IMR-90 (cell line): ENCODE results near the gene CIAO3. TPM values are rescaled to one million over a fixed set of nuclear protein-coding genes. Genes with fewer than 3 reads are reported as not detected.

Experiments
- ATAC-seq: fragments of 200-7000 bp; cut with Tn5 transposase; 2 replicates; pipeline ENCODE4 v1.9.1; 2020; ENCODE audit warnings: low read depth, mild to moderate bottlenecking, moderate library complexity
- BruUV-seq: library from RNA; stranded (reverse); fragments of 400-500 nt; replicated peaks from 2 replicates; lab custom pipeline; 2021; lab: Mats Ljungman, UMichigan
- CTCF ChIA-PET: fragments of 300-600 bp; formaldehyde crosslinking; extraction: SDS; loops from one replicate; lab custom pipeline; 2021; ENCODE audit warnings: antibody characterized with exemption; lab: Yijun Ruan, JAX
- POLR2A ChIA-PET: fragments of 300-600 bp; sonication (Branson Sonifier 250); formaldehyde crosslinking; loops from one replicate; lab custom pipeline; 2022; ENCODE audit warnings: antibody characterized with exemption; ENCODE audit not compliant: unreplicated experiment; lab: Charles Lee
- DNase-seq: peaks from one replicate; pipeline ENCODE4 v3.0.0; 2013
- H2AFZ ChIP-seq: replicated peaks from 2 replicates; pipeline ENCODE3; 2013; ENCODE audit warnings: low read length, mild to moderate bottlenecking; ENCODE audit not compliant: poor library complexity
- H2AK5ac ChIP-seq: 2 replicates; pipeline ENCODE4 v1.6.1; 2013; ENCODE audit warnings: low read depth, low read length, inconsistent platforms
- H2AK9ac ChIP-seq: replicated peaks from 2 replicates; pipeline ENCODE3; 2013; ENCODE audit warnings: mild to moderate bottlenecking, low read depth, low read length, moderate library complexity; ENCODE audit not compliant: poor library complexity
- H2BK120ac ChIP-seq: 2 replicates; pipeline ENCODE4 v1.6.1; 2013; ENCODE audit warnings: low read depth, low read length, inconsistent platforms
- H2BK15ac ChIP-seq: 3 replicates; pipeline ENCODE4 v1.6.1; 2013; ENCODE audit warnings: low read depth, low read length, inconsistent platforms
- H2BK20ac ChIP-seq: 2 replicates; pipeline ENCODE4 v1.6.1; 2013; ENCODE audit warnings: low read depth, mild to moderate bottlenecking, inconsistent platforms, low read length, moderate library complexity
- H2BK5ac ChIP-seq: 2 replicates; pipeline ENCODE4 v1.6.1; 2013; ENCODE audit warnings: mild to moderate bottlenecking, low read depth, low read length, inconsistent platforms; ENCODE audit not compliant: poor library complexity, severe bottlenecking
- H3K14ac ChIP-seq: replicated peaks from 2 replicates; pipeline ENCODE4 v1.6.1; 2013; ENCODE audit warnings: low read depth, low read length, inconsistent platforms
- H3K18ac ChIP-seq: 2 replicates; pipeline ENCODE4 v1.6.1; 2013; ENCODE audit warnings: low read depth, low read length, control low read depth
- H3K23ac ChIP-seq: 2 replicates; pipeline ENCODE4 v1.6.1; 2013; ENCODE audit warnings: low read depth, low read length, inconsistent platforms
- H3K27ac ChIP-seq: 2 replicates; pipeline ENCODE4 v1.5.1; 2013; ENCODE audit warnings: mild to moderate bottlenecking, control low read depth, low read length; ENCODE audit not compliant: insufficient read depth
- H3K27me3 ChIP-seq: 2 replicates; pipeline ENCODE4 v1.6.1; 2013; ENCODE audit warnings: low read length; ENCODE audit not compliant: control insufficient read depth, insufficient read depth
- H3K36me3 ChIP-seq: 2 replicates; pipeline ENCODE4 v1.6.1; 2013; ENCODE audit warnings: low read length, mixed read lengths; ENCODE audit not compliant: control insufficient read depth, insufficient read depth
- H3K4ac ChIP-seq: 2 replicates; pipeline ENCODE4 v1.6.1; 2013; ENCODE audit warnings: low read depth, low read length, inconsistent platforms
- H3K4me1 ChIP-seq: 2 replicates; pipeline ENCODE4 v1.6.1; 2013; ENCODE audit warnings: low read length, mixed read lengths; ENCODE audit not compliant: control insufficient read depth, insufficient read depth
- H3K4me2 ChIP-seq: 2 replicates; pipeline ENCODE4 v1.6.1; 2013; ENCODE audit warnings: low read depth, mild to moderate bottlenecking, control low read depth, low read length, moderate library complexity
- H3K4me3 ChIP-seq: 2 replicates; pipeline ENCODE4 v1.5.1; 2013; ENCODE audit warnings: low read depth, mild to moderate bottlenecking, control low read depth, low read length, moderate library complexity; ENCODE audit not compliant: insufficient read depth
- H3K56ac ChIP-seq: 2 replicates; pipeline ENCODE4 v1.6.1; 2013; ENCODE audit warnings: low read length, inconsistent platforms; ENCODE audit not compliant: insufficient read depth; ENCODE audit errors: extremely low read depth
- H3K79me1 ChIP-seq, 2 experiments: 2 replicates each; pipeline ENCODE4 v1.6.1; 2013; ENCODE audit warnings: low read length in 2 of 2, inconsistent platforms in 1 of 2, low read depth in 1 of 2
- H3K9ac ChIP-seq: 2 replicates; pipeline ENCODE4 v1.6.1; 2013; ENCODE audit warnings: low read depth, low read length, control low read depth
- H3K9me1 ChIP-seq: 2 replicates; pipeline ENCODE4 v1.6.1; 2013; ENCODE audit warnings: low read length, inconsistent platforms; ENCODE audit not compliant: insufficient read depth
- H3K9me3 ChIP-seq: 2 replicates; pipeline ENCODE4 v1.6.1; 2013; ENCODE audit warnings: low read length; ENCODE audit not compliant: control insufficient read depth, insufficient read depth
- H4K20me1 ChIP-seq: 2 replicates; pipeline ENCODE4 v1.6.1; 2013; ENCODE audit warnings: low read length, inconsistent platforms; ENCODE audit not compliant: insufficient read depth
- H4K5ac ChIP-seq: 2 replicates; pipeline ENCODE4 v1.6.1; 2013; ENCODE audit warnings: mild to moderate bottlenecking, low read depth, low read length, control low read depth
- H4K8ac ChIP-seq, 2 experiments: 2 replicates each; pipeline ENCODE4 v1.6.1; 2013; ENCODE audit warnings: low read depth in 2 of 2, low read length in 2 of 2, control low read depth in 1 of 2, inconsistent platforms in 1 of 2
- H4K91ac ChIP-seq: 2 replicates; pipeline ENCODE4 v1.6.1; 2013; ENCODE audit warnings: low read depth, low read length, inconsistent platforms; ENCODE audit not compliant: insufficient read depth
- CHD1 ChIP-seq: IDR thresholded peaks from 2 replicates; pipeline ENCODE4 v1.6.1; 2012; ENCODE audit warnings: low read depth, low read length, improper control_type of control experiment
- FOS ChIP-seq: fragments of 150-350 bp; IDR thresholded peaks from 2 replicates; pipeline ENCODE4 v1.6.1; 2016; ENCODE audit warnings: low read depth, low read length
- NFE2L2 ChIP-seq: fragments of 150-350 bp; IDR thresholded peaks from 2 replicates; pipeline ENCODE4 v1.6.1; 2016; ENCODE audit warnings: low read depth, mild to moderate bottlenecking, low read length
- POLR2A ChIP-seq: IDR thresholded peaks from 2 replicates; pipeline ENCODE4 v1.6.1; 2012; ENCODE audit warnings: mild to moderate bottlenecking, low read depth, low read length
- RAD21 ChIP-seq: IDR thresholded peaks from 2 replicates; pipeline ENCODE4 v1.6.1; 2012; ENCODE audit warnings: low read length, improper control_type of control experiment
- WGBS, 2 experiments: methylation state at CpG; one replicate each; pipeline versions ENCODE4 v1.1.5 to v1.1.7; 2013; ENCODE audit warnings: missing lambda C conversion rate in 2 of 2; ENCODE audit not compliant: insufficient read length in 1 of 2; ENCODE audit errors: extremely low coverage in 2 of 2; 5-methylcytosine and 5-hydroxymethylcytosine counted together
- dilution Hi-C: fragments of 300-500 bp; cut with HindIII; formaldehyde crosslinking; loops from one replicate; pipeline ENCODE4 v1.14.3; 2018; ENCODE audit warnings: low sequenced_read_pairs; ENCODE audit not compliant: unreplicated experiment
- in situ Hi-C: fragments of 300-500 bp; cut with MboI; formaldehyde crosslinking; loops from 3 replicates; pipeline ENCODE4 v1.14.3; 2019; ENCODE audit warnings: low sequenced_read_pairs, inconsistent platforms, mixed read lengths
- intact Hi-C: fragments of 100-400 bp; cut with micrococcal nuclease; formaldehyde crosslinking; loops from 2 replicates; pipeline ENCODE4 v1.10.0; 2022
- polyA plus RNA-seq, 3 experiments: library from polyadenylated mRNA; depleted of rRNA; stranded (reverse); fragments of >200 nt; gene quantifications; 2 replicates each; pipeline ENCODE4 v1.2.3, GENCODE V29; 2012; ENCODE audit warnings: low replicate concordance in 1 of 3
- total RNA-seq: library from RNA; depleted of rRNA; stranded (reverse); fragments of >200 nt; gene quantifications from 2 replicates; pipeline ENCODE4 v1.2.3, GENCODE V29; 2012

Gene CIAO3
- total and polyA plus RNA-seq, 2 of the 4 experiments (the other 2 are of a cell fraction): 17.0 to 20.2 TPM

GRCh38 chr16:707062-707538 lies 33.7 kb downstream of the CIAO3 start:
- Histone ChIP-seq H4K8ac (no peak overlapping the region), H3K4ac (no peak overlapping the region), H3K79me1 (no peaks in the 10 kb centered on the region), H2AFZ (peak overlapping the region; percentile 23), H3K4me2 (no peak overlapping the region), H2BK15ac (no peak overlapping the region), H2AK5ac (no peak overlapping the region), H3K36me3 (no peaks in the 10 kb centered on the region), H2AK9ac (no peak overlapping the region), H2BK5ac (no peak overlapping the region), H4K5ac (no peak overlapping the region), H4K91ac (no peak overlapping the region), H3K4me1 (peaks cover 5% of the 10 kb centered on the region; the same call in 1 of the 2 replicates), H2BK20ac (no peak overlapping the region), H3K27me3 (peaks cover 52% of the 10 kb centered on the region), H2BK120ac (no peak overlapping the region), H4K20me1 (peaks cover 18% of the 10 kb centered on the region; the same call in 1 of the 2 replicates), H3K9me1 (no peaks in the 10 kb centered on the region), H3K4me3 (no peak overlapping the region), H3K9ac (no peak overlapping the region), H3K14ac (no peak overlapping the region), H3K27ac (no peak overlapping the region), H3K56ac (no peak overlapping the region), H3K18ac (no peak overlapping the region), H3K9me3 (no peaks in the 10 kb centered on the region), H3K23ac (no peak overlapping the region)
- CTCF ChIA-PET: no interaction called here
- POLR2A ChIA-PET: no interaction called here
- WGBS, 2 experiments: 37% methylated on average over 9 of the region's 14 CpGs; no CpG with 5 or more reads in 1 of the 2 experiments
- in situ Hi-C loops (loop anchor here (25.0 kb wide), 1 partner anchor 355 kb away; the partner anchor contains the start of gene SSTR5), dilution Hi-C loops (no loop called here), intact Hi-C loops (no loop called here)
- DNase-seq (no peak), ATAC-seq (no peak)
- TF ChIP-seq NFE2L2 (no peak), CHD1 (no peak), POLR2A (no peak), FOS (no peak), RAD21 (no peak)
- no TSS peak for BruUV-seq
